ENCODE data around the gene GPC5.
"Not testable (repeated sequence)": the region's sequence is repeated elsewhere in the genome, so short reads cannot be mapped to it uniquely, and the experiment has no call there.

GPC5 gene

GRCh38 chr13:92259523-92259922 is 861.1 kb downstream of the GPC5 start:
- Mint-ChIP-seq H3K27ac (no peak overlapping the region), H3K27me3 (no peaks in the 10 kb centered on the region), H3K4me3 (no peak overlapping the region), H3K4me1 (ENCODE audit: low read depth) (no peaks in the 10 kb centered on the region), H3K36me3 (ENCODE audit: low read depth) (no peaks in the 10 kb centered on the region), H3K9me3 (peaks cover 9% of the 10 kb centered on the region)
- intact Hi-C loops (cut with micrococcal nuclease), result no loop called here

- Mint-ChIP-seq H3K36me3 (ENCODE audit: low read depth) (no peaks in the 10 kb centered on the region), H3K27ac (no peak overlapping the region), H3K9me3 (peaks cover 9% of the 10 kb centered on the region), H3K27me3 (no peaks in the 10 kb centered on the region), H3K4me1 (ENCODE audit: low read depth) (no peaks in the 10 kb centered on the region), H3K4me3 (no peak overlapping the region)
- intact Hi-C loops (cut with micrococcal nuclease), result no loop called here
Observed at GRCh38 chr13:92260363-92260762, 861.9 kb downstream of the GPC5 start.

GRCh38 chr13:92262100-92262788 is 863.8 kb downstream of the GPC5 start:
- no peak overlapping the region for H3K27ac Mint-ChIP-seq
- H3K27me3 Mint-ChIP-seq, result no peaks in the 10 kb centered on the region
- H3K4me1 Mint-ChIP-seq (ENCODE audit: low read depth), result no peaks in the 10 kb centered on the region
- intact Hi-C loops (cut with micrococcal nuclease), result no loop called here
- H3K9me3 Mint-ChIP-seq, result peaks cover 14% of the 10 kb centered on the region
- no peaks in the 10 kb centered on the region for H3K36me3 Mint-ChIP-seq (ENCODE audit: low read depth)
- H3K4me3 Mint-ChIP-seq, result no peak overlapping the region

GRCh38 chr13:92265408-92265807 is 867.0 kb downstream of the GPC5 start:
- peaks cover 13% of the 10 kb centered on the region for H3K9me3 Mint-ChIP-seq
- no peak overlapping the region for H3K27ac Mint-ChIP-seq
- no peak overlapping the region for H3K4me3 Mint-ChIP-seq
- H3K4me1 Mint-ChIP-seq (ENCODE audit: low read depth), result no peaks in the 10 kb centered on the region
- H3K27me3 Mint-ChIP-seq, result no peaks in the 10 kb centered on the region
- H3K36me3 Mint-ChIP-seq (ENCODE audit: low read depth), result no peaks in the 10 kb centered on the region
- intact Hi-C loops (cut with micrococcal nuclease), result no loop called here

- intact Hi-C loops (cut with micrococcal nuclease), result no loop called here
- Mint-ChIP-seq H3K27me3 (no peaks in the 10 kb centered on the region), H3K36me3 (ENCODE audit: low read depth) (no peaks in the 10 kb centered on the region), H3K4me3 (no peak overlapping the region), H3K27ac (no peak overlapping the region), H3K9me3 (peaks cover 37% of the 10 kb centered on the region), H3K4me1 (ENCODE audit: low read depth) (no peaks in the 10 kb centered on the region)
Observed at GRCh38 chr13:92270990-92271389, 872.6 kb downstream of the GPC5 start.

GRCh38 chr13:92272177-92272576 is 873.8 kb downstream of the GPC5 start:
- intact Hi-C loops (cut with micrococcal nuclease), result no loop called here
- H3K36me3 Mint-ChIP-seq (ENCODE audit: low read depth), result no peaks in the 10 kb centered on the region
- no peaks in the 10 kb centered on the region for H3K4me1 Mint-ChIP-seq (ENCODE audit: low read depth)
- H3K9me3 Mint-ChIP-seq, result peaks cover 32% of the 10 kb centered on the region
- H3K27me3 Mint-ChIP-seq, result no peaks in the 10 kb centered on the region
- H3K27ac Mint-ChIP-seq, result no peak overlapping the region
- no peak overlapping the region for H3K4me3 Mint-ChIP-seq

- H3K27ac Mint-ChIP-seq; H3K4me3 Mint-ChIP-seq; H3K27me3 Mint-ChIP-seq; H3K4me1 Mint-ChIP-seq (ENCODE audit: low read depth); intact Hi-C loops (cut with micrococcal nuclease); H3K36me3 Mint-ChIP-seq (ENCODE audit: low read depth): not testable (repeated sequence)
- peaks cover 53% of the 10 kb centered on the region for H3K9me3 Mint-ChIP-seq
Observed at GRCh38 chr13:92280986-92281385, 882.6 kb downstream of the GPC5 start.

GRCh38 chr13:92290718-92291307 is 892.4 kb downstream of the GPC5 start:
- H3K27me3 Mint-ChIP-seq; H3K36me3 Mint-ChIP-seq (ENCODE audit: low read depth); H3K27ac Mint-ChIP-seq; intact Hi-C loops (cut with micrococcal nuclease); H3K4me1 Mint-ChIP-seq (ENCODE audit: low read depth); H3K4me3 Mint-ChIP-seq: not testable (repeated sequence)
- H3K9me3 Mint-ChIP-seq, result peaks cover 70% of the 10 kb centered on the region

GRCh38 chr13:92294533-92294932 is 896.1 kb downstream of the GPC5 start:
- H3K36me3 Mint-ChIP-seq (ENCODE audit: low read depth); H3K4me3 Mint-ChIP-seq; H3K27me3 Mint-ChIP-seq; H3K27ac Mint-ChIP-seq; intact Hi-C loops (cut with micrococcal nuclease); H3K4me1 Mint-ChIP-seq (ENCODE audit: low read depth): not testable (repeated sequence)
- peaks cover 85% of the 10 kb centered on the region for H3K9me3 Mint-ChIP-seq

- intact Hi-C loops (cut with micrococcal nuclease); H3K36me3 Mint-ChIP-seq (ENCODE audit: low read depth); H3K27ac Mint-ChIP-seq: not testable (repeated sequence)
Observed at GRCh38 chr13:92296154-92296671, 897.8 kb downstream of the GPC5 start.

GRCh38 chr13:92297971-92298942 is 899.8 kb downstream of the GPC5 start:
- no peaks in the 10 kb centered on the region for H3K27me3 Mint-ChIP-seq
- H3K4me1 Mint-ChIP-seq (ENCODE audit: low read depth), result no peaks in the 10 kb centered on the region
- peaks cover 60% of the 10 kb centered on the region for H3K9me3 Mint-ChIP-seq
- H3K36me3 Mint-ChIP-seq (ENCODE audit: low read depth), result no peaks in the 10 kb centered on the region
- H3K27ac Mint-ChIP-seq, result no peak overlapping the region
- no peak overlapping the region for H3K4me3 Mint-ChIP-seq
- intact Hi-C loops (cut with micrococcal nuclease), result no loop called here

More at GRCh38 chr13:92296154-92296671, 897.8 kb downstream of the GPC5 start:
- not testable (repeated sequence) for H3K27me3 Mint-ChIP-seq; H3K4me1 Mint-ChIP-seq (ENCODE audit: low read depth); H3K4me3 Mint-ChIP-seq
- peaks cover 72% of the 10 kb centered on the region for H3K9me3 Mint-ChIP-seq

- Mint-ChIP-seq H3K4me3 (no peak overlapping the region), H3K4me1 (ENCODE audit: low read depth) (no peaks in the 10 kb centered on the region), H3K36me3 (ENCODE audit: low read depth) (no peaks in the 10 kb centered on the region), H3K27me3 (no peaks in the 10 kb centered on the region), H3K9me3 (peaks cover 45% of the 10 kb centered on the region), H3K27ac (no peak overlapping the region)
- intact Hi-C loops (cut with micrococcal nuclease), result no loop called here
Observed at GRCh38 chr13:92300651-92301050, 902.2 kb downstream of the GPC5 start.

- no peak overlapping the region for H3K27ac Mint-ChIP-seq
- no peaks in the 10 kb centered on the region for H3K4me1 Mint-ChIP-seq (ENCODE audit: low read depth)
- H3K9me3 Mint-ChIP-seq, result peaks cover 23% of the 10 kb centered on the region
- no peaks in the 10 kb centered on the region for H3K27me3 Mint-ChIP-seq
- H3K4me3 Mint-ChIP-seq, result no peak overlapping the region
- no peaks in the 10 kb centered on the region for H3K36me3 Mint-ChIP-seq (ENCODE audit: low read depth)
- intact Hi-C loops (cut with micrococcal nuclease), result no loop called here
Observed at GRCh38 chr13:92303428-92303827, 905.0 kb downstream of the GPC5 start.

- H3K27me3 Mint-ChIP-seq, result no peaks in the 10 kb centered on the region
- H3K4me1 Mint-ChIP-seq (ENCODE audit: low read depth), result no peaks in the 10 kb centered on the region
- no peak overlapping the region for H3K4me3 Mint-ChIP-seq
Observed at GRCh38 chr13:92307752-92308151, 909.3 kb downstream of the GPC5 start.

More at GRCh38 chr13:92307752-92308151, 909.3 kb downstream of the GPC5 start:
- Mint-ChIP-seq H3K36me3 (ENCODE audit: low read depth) (no peaks in the 10 kb centered on the region), H3K27ac (no peak overlapping the region), H3K9me3 (peaks cover 37% of the 10 kb centered on the region)
- intact Hi-C loops (cut with micrococcal nuclease), result no loop called here
